ENCODE measurements around the gene AOX1.
A peak's percentile ranks its signal among the peaks of the same experiment; 100 is the strongest.
"Not testable (repeated sequence)": the region's sequence is repeated elsewhere in the genome, so short reads cannot be mapped to it uniquely, and the experiment has no call there.

Gene AOX1

GRCh38 chr2:200705305-200706041 lies 119.7 kb downstream of the AOX1 start:
- peak; percentile 40 to 68 for DNase-seq

- DNase-seq = no peak
Measured at GRCh38 chr2:200708943-200709342, 123.1 kb downstream of the AOX1 start.

GRCh38 chr2:200713003-200713703 lies 127.3 kb downstream of the AOX1 start:
- peak; percentile 78 to 95 for DNase-seq

- DNase-seq = no peak
Measured at GRCh38 chr2:200713704-200714064, 127.9 kb downstream of the AOX1 start.

- DNase-seq = not testable (repeated sequence)
Measured at GRCh38 chr2:200715014-200715413, 129.2 kb downstream of the AOX1 start.

GRCh38 chr2:200716386-200716785 lies 130.6 kb downstream of the AOX1 start:
- DNase-seq = no peak
